Stimulated activated CD8-positive, alpha-beta memory T cell treated with anti-CD3 and anti-CD28 coated beads, Interleukin-12 subunit alpha, Interleukin-12 subunit beta, amount 100 ng/mL, for 24 hours (primary cell): ENCODE results near the gene ZBTB7B.

Experiments
- DNase-seq: peaks from one replicate; pipeline ENCODE4 v3.0.0-alpha.2; 2020; ENCODE audit errors: extremely low read depth

The ZBTB7B gene

GRCh38 chr1:155003766-155004351, 1.3 kb downstream of the ZBTB7B start:
- DNase-seq, result no peak

DNA sequence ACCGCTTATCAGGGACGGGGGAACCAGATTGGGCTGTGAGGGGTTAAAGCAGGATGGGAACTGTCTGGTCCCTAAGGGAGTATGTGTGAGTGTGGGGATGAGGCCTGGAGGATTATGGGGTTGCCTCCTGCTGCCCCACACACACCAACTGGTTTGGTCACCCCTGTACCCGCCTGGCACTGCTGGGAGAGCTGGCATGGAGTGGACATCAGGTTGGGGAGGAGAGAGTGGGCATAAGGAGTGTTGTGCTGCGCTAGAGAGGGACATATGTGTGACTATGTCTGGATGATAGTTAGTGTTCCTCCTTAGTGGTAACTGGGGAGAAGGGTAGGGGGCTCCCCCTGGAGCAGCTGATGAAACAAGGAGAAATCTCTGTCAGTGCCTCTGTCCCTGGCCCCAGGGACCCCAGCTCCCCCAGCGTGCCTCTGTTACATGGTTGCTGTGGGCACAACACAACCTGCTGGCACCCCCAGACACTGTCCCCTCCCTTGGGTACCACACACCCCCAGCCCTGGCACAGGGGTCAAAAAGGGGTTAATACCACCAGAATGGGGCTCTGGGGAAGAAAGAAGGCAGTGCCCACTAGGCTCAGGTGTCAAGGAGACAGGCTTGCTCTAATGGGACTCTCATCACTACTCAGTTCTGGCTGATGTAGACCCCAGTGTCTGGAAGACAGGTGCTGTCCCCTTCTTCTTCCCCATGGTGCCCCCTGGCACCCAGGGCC, 1.9 kb downstream of the ZBTB7B start:
- no peak for DNase-seq

- no peak for DNase-seq
Observed at GRCh38 chr1:155005076-155006011, 2.7 kb downstream of the ZBTB7B start.

DNA sequence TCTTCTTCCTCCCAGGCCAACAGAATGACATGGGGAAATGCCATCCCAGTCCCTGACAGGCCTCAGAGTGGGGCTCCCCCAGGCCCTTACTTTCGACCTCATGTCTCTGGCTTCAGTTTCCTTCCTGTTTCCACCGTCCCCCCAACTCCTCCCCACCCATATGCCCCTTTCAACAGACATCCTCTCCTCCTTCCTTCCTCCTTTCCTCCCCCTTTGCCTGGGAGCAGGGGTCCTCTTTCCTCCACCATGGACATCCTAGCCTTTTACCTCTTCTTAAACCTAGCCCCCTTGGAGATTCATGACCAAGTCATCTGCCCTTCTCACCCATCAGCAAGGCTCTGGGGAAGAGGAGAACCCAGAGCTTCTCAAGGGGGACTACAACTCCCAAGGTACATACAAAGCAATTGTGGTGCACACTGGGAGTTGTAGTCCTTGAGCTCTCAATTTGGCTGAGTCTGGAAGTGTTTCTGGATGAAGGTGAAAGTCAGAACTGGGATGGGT, 4.0 kb downstream of the ZBTB7B start:
- DNase-seq, result no peak

GRCh38 chr1:155007251-155007828, 4.7 kb downstream of the ZBTB7B start:
- DNase-seq, result no peak

GRCh38 chr1:155008015-155008941, 5.7 kb downstream of the ZBTB7B start:
- no peak for DNase-seq

DNA sequence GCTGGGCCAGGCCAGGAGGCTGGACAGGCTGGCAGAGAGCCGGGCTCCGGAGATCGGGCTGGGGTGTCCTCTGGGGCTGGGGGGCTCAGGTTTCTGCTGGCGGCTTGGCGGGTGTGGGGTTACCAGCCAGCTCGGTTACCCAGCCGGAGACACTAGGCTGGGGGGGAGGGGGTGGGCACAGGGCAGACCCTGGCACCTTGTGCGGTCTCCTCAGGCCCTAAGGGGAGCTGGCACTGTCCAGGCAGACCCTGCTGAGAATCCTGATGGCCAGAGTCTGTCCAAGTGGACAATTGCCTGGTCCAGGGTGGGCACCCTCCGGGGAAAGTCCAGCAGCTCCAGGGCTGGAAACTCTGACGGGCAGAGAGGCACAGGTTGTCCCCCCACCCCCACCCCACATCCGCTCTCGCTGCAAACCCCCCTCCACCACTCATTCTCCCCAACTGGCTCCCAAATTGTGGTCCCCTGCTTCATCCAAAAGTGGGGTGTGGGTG, 6.7 kb downstream of the ZBTB7B start:
- DNase-seq, result no peak

GRCh38 chr1:155009742-155010141, 7.1 kb downstream of the ZBTB7B start:
- no peak for DNase-seq

GRCh38 chr1:155010211-155010918, 7.8 kb downstream of the ZBTB7B start:
- no peak for DNase-seq

GRCh38 chr1:155011004-155011416, 8.4 kb downstream of the ZBTB7B start:
- no peak for DNase-seq

DNA sequence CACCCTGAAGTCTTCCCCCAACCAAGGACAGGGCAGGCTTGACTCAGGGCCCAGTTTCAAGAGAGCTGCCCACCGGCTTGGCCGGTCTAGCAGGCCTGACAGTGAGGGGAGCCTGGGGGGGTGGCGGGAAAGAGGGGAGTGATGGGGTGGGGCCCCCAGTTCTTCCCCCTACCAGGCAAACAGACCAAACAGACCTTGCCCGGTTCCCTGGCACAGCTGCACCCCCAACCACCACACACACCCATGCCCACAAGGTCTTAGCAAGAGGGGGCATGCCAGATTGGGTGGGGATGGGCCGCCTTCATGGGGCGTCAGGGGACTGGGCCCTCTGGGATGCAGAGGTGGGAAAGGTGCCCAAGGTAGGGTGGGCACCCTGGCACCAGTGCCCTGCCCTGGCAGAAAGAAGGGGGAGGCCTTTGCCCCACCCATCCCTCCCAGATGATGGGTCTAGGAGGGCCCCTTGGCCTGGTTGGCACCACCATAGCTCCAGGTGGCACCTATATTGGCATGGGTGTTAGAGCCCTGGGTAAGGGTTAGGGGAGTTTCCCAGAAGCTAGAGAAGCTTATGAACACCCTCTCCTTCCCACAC, 8.9 kb downstream of the ZBTB7B start:
- DNase-seq, result no peak

- DNase-seq, result no peak
Observed at GRCh38 chr1:155012026-155012546, 9.5 kb downstream of the ZBTB7B start.

DNA sequence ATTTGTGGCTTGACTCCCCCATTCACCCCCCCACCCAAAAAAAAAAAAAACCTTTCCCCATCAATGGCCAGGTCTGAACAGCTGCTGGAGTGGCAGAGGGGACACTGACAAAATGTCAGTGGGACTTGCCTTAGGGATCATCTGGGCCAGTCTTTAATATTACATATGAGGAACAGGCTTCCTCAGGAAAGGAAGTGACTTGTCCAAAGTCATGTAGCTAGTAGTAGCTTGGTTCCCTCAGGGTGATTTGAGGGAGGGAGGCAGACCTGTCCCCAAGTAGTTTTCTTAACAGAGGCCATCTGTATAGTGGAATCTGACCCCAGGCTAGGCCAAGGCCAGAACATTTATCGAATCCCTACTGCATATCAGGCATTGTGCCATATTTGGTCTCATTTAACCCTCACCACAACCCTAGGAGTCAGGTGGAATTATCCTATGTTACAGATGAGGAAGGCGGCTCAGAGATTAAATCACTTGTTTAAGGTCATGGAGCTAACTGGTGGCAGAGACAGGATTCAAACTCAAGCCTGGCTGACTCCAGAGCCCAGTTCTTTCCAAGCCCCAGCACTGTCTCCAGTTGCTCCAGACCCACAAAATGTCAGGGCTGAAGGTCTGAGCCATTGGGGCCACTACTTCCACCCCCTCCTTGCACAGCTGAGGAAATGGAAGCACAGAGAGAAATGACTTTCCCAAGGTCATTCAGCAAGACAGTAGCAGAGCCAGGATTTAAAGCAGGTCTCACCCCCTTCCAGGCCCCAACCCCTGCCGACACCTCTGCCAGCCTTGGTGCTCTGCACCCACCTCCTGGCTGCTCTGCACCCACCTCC, 10.4 kb downstream of the ZBTB7B start:
- DNase-seq, result no peak

GRCh38 chr1:155013632-155014031, 11.0 kb downstream of the ZBTB7B start:
- DNase-seq, result no peak

- DNase-seq, result no peak
Observed at GRCh38 chr1:155014709-155015508, 12.3 kb downstream of the ZBTB7B start.

DNA sequence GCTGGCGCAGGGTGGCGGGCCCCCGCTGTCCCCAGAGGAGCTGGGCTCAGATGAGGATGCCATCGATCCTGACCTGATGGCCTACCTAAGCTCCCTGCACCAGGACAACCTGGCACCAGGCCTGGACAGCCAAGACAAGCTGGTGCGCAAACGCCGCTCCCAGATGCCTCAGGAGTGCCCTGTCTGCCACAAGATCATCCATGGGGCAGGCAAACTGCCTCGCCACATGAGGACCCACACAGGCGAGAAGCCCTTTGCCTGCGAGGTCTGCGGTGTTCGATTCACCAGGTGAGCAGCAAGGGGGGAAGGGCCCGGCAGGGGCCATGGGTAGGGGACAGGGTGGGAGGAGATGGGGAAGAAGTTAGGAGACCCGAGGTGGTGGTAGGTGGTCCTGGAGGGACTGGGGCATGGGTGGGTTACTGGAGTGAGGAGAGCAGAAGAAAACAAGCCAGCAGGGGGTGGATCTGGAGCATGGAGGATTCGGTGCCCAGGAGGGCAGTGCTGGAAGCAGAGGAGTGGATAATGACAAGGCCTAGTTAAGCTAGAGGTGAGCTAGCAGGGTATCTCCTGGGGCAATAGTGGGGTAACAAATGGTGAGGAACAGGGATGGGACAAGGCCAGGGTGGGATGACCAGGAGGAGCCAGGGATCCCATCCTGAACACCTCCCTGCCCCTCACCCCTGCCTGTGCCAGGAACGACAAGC, 13.1 kb downstream of the ZBTB7B start:
- DNase-seq, result no peak

DNA sequence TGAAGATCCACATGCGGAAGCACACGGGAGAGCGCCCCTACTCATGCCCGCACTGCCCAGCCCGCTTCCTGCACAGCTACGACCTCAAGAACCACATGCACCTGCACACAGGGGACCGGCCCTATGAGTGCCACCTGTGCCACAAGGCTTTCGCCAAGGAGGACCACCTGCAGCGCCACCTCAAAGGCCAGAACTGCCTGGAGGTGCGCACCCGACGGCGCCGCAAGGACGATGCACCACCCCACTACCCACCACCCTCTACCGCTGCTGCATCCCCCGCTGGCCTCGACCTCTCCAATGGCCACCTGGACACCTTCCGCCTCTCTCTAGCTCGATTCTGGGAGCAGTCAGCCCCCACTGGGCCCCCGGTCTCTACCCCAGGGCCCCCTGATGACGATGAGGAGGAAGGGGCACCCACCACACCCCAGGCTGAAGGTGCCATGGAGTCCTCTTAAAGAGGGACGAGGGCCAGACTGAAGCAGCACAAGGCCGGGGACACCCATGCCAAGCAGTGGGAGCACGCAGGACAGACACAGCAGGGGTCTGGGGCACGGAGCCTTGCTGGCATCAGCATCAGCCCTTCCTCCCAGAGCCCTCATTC, 13.7 kb downstream of the ZBTB7B start:
- DNase-seq, result no peak
